H1 (cell line): ENCODE data around the gene COL25A1. TPM values are rescaled to one million over a fixed set of nuclear protein-coding genes. Genes with fewer than 3 reads are reported as not detected.

Experiments
- CTCF ChIA-PET: fragments of 300-600 bp; sonication (Branson Sonifier 250); formaldehyde crosslinking; loops from one replicate; lab custom pipeline; 2021; ENCODE audit not compliant: partially characterized antibody; lab: Charles Lee
- POLR2A ChIA-PET: fragments of 300-600 bp; sonication (Branson Sonifier 250); formaldehyde crosslinking; loops from one replicate; lab custom pipeline; 2021; ENCODE audit warnings: inconsistent platforms; ENCODE audit not compliant: partially characterized antibody; lab: Charles Lee
- DNase-seq, 2 experiments: peaks; one replicate each; pipeline versions ENCODE4 v3.0.0 to v3.0.0-alpha.2; 2010 to 2022; ENCODE audit warnings: low spot score in 2 of 2, low read depth in 1 of 2, mixed read lengths in 1 of 2
- FAIRE-seq: peaks from 2 replicates; lab custom pipeline; 2011; peaks lifted over from hg19 to GRCh38; lab: Jason Lieb, UNC
- H2AFZ ChIP-seq: 2 replicates; pipeline ENCODE4 v1.8.1; 2012; ENCODE audit warnings: low read length, inconsistent platforms
- H2AK5ac ChIP-seq: 2 replicates; pipeline ENCODE4 v1.6.1; 2013; ENCODE audit warnings: low read depth, low read length
- H2BK120ac ChIP-seq: replicated peaks from 2 replicates; pipeline ENCODE3; 2013; ENCODE audit warnings: low read depth, low read length, inconsistent platforms
- H2BK12ac ChIP-seq: 2 replicates; pipeline ENCODE4 v1.6.1; 2013; ENCODE audit warnings: low read depth, low read length
- H2BK15ac ChIP-seq: 2 replicates; pipeline ENCODE4 v1.6.1; 2013; ENCODE audit warnings: low read length
- H2BK20ac ChIP-seq: 2 replicates; pipeline ENCODE4 v1.6.1; 2013; ENCODE audit warnings: low read length
- H2BK5ac ChIP-seq: 2 replicates; pipeline ENCODE4 v1.6.1; 2013; ENCODE audit warnings: low read depth, low read length
- H3K14ac ChIP-seq: 2 replicates; pipeline ENCODE4 v1.6.1; 2013; ENCODE audit warnings: inconsistent platforms; ENCODE audit not compliant: insufficient read length
- H3K18ac ChIP-seq: 2 replicates; pipeline ENCODE4 v1.6.1; 2013; ENCODE audit warnings: low read length; ENCODE audit errors: extremely low read depth
- H3K23ac ChIP-seq: 2 replicates; pipeline ENCODE4 v1.6.1; 2013; ENCODE audit warnings: inconsistent platforms; ENCODE audit not compliant: insufficient read length
- H3K23me2 ChIP-seq: 2 replicates; pipeline ENCODE4 v1.6.1; 2013; ENCODE audit warnings: low read depth, low read length
- H3K27ac ChIP-seq: 2 replicates; pipeline ENCODE4 v1.6.1; 2011; ENCODE audit warnings: low read depth, low read length, inconsistent platforms
- H3K27me3 ChIP-seq, 4 experiments: replicated peaks in 1 of 4; 1 replicate in 1 of 4; 2 replicates in 3 of 4; pipeline versions ENCODE4 v1.6.1 to v1.8.1; 2011 to 2013; ENCODE audit warnings: low read length in 3 of 4, mild to moderate bottlenecking in 3 of 4, inconsistent platforms in 2 of 4, mixed read lengths in 2 of 4, moderate library complexity in 1 of 4; ENCODE audit not compliant: control insufficient read depth in 3 of 4, insufficient read depth in 3 of 4; ENCODE audit errors: extremely low read depth in 1 of 4
- H3K36me3 ChIP-seq, 4 experiments: 2 replicates each; pipeline versions ENCODE4 v1.6.1 to v1.8.1; 2011 to 2013; ENCODE audit warnings: mild to moderate bottlenecking in 4 of 4, low read length in 3 of 4, moderate library complexity in 2 of 4, control low read depth in 1 of 4, inconsistent platforms in 1 of 4; ENCODE audit not compliant: insufficient read depth in 4 of 4, control insufficient read depth in 2 of 4
- H3K4ac ChIP-seq: replicated peaks from 2 replicates; pipeline ENCODE3; 2013; ENCODE audit warnings: low read length, low read depth, mixed read lengths, inconsistent platforms; ENCODE audit not compliant: insufficient read length
- H3K4me1 ChIP-seq, 4 experiments: replicated peaks in 1 of 4; 1 replicate in 1 of 4; 2 replicates in 3 of 4; pipeline versions ENCODE4 v1.6.1 to v1.8.1; 2011 to 2013; ENCODE audit warnings: low read length in 3 of 4, inconsistent platforms in 2 of 4, mixed read lengths in 1 of 4; ENCODE audit not compliant: insufficient read depth in 4 of 4, control insufficient read depth in 3 of 4
- H3K4me2 ChIP-seq, 2 experiments: 2 replicates each; pipeline versions ENCODE4 v1.6.1 to v1.8.1; 2011 to 2013; ENCODE audit warnings: low read depth in 2 of 2, low read length in 2 of 2, control low read depth in 1 of 2, inconsistent platforms in 1 of 2, mild to moderate bottlenecking in 1 of 2; ENCODE audit not compliant: insufficient read depth in 1 of 2
- H3K4me3 ChIP-seq, 4 experiments: fragments of 200-600, 300-600 bp in 1 of 4; sonication (generic), shearing (Covaris generic), sonication (Bioruptor Twin) in 1 of 4; 2 replicates each; pipeline versions ENCODE4 v1.5.1 to v1.8.1; 2011 to 2016; ENCODE audit warnings: low read length in 4 of 4, low read depth in 3 of 4, control low read depth in 2 of 4, inconsistent platforms in 2 of 4, mild to moderate bottlenecking in 2 of 4, mixed read lengths in 1 of 4, moderate library complexity in 1 of 4; ENCODE audit not compliant: insufficient read depth in 2 of 4; ENCODE audit errors: extremely low read depth in 1 of 4
- H3K56ac ChIP-seq: replicated peaks from 2 replicates; pipeline ENCODE3; 2013; ENCODE audit warnings: low read depth, mild to moderate bottlenecking, mixed read lengths, low read length, inconsistent platforms; ENCODE audit not compliant: insufficient read length
- H3K79me1 ChIP-seq: 2 replicates; pipeline ENCODE4 v1.6.1; 2013; ENCODE audit warnings: low read depth, low read length, control low read depth
- H3K79me2 ChIP-seq, 2 experiments: 2 replicates each; pipeline versions ENCODE4 v1.6.1 to v1.8.1; 2012 to 2013; ENCODE audit warnings: low read length in 2 of 2, mild to moderate bottlenecking in 2 of 2, inconsistent platforms in 1 of 2; ENCODE audit not compliant: insufficient read depth in 2 of 2, control insufficient read depth in 1 of 2
- H3K9ac ChIP-seq, 4 experiments: replicated peaks in 1 of 4; 1 replicate in 1 of 4; 2 replicates in 3 of 4; pipeline versions ENCODE4 v1.6.1 to v1.8.1; 2011 to 2013; ENCODE audit warnings: low read depth in 3 of 4, low read length in 3 of 4, control low read depth in 2 of 4, mild to moderate bottlenecking in 2 of 4, moderate library complexity in 2 of 4, inconsistent platforms in 1 of 4; ENCODE audit errors: extremely low read depth in 1 of 4
- H3K9me3 ChIP-seq, 2 experiments: 2 replicates each; pipeline versions ENCODE4 v1.6.1 to v1.8.1; 2012 to 2013; ENCODE audit warnings: mild to moderate bottlenecking in 2 of 2, moderate library complexity in 2 of 2, control low read depth in 1 of 2, inconsistent platforms in 1 of 2, low read depth in 1 of 2, low read length in 1 of 2, mixed read lengths in 1 of 2; ENCODE audit not compliant: insufficient read depth in 2 of 2
- H4K20me1 ChIP-seq, 2 experiments: replicated peaks in 1 of 2; 2 replicates each; pipeline versions ENCODE3 to v1.8.1; 2011 to 2013; ENCODE audit warnings: inconsistent platforms in 2 of 2, low read length in 2 of 2, mild to moderate bottlenecking in 1 of 2; ENCODE audit not compliant: insufficient read depth in 2 of 2, control insufficient read depth in 1 of 2
- H4K5ac ChIP-seq: 2 replicates; pipeline ENCODE4 v1.6.1; 2013; ENCODE audit warnings: low read length, low read depth, mixed read lengths, inconsistent platforms; ENCODE audit not compliant: insufficient read length
- H4K8ac ChIP-seq: 2 replicates; pipeline ENCODE4 v1.8.0; 2013; ENCODE audit warnings: mild to moderate bottlenecking, moderate library complexity, low read length, inconsistent platforms; ENCODE audit not compliant: insufficient read depth; ENCODE audit errors: extremely low read depth
- H4K91ac ChIP-seq: replicated peaks from 2 replicates; pipeline ENCODE3; 2013; ENCODE audit warnings: low read length, mixed read lengths, inconsistent platforms; ENCODE audit not compliant: insufficient read length
- ATF2 ChIP-seq: IDR thresholded peaks from 2 replicates; pipeline ENCODE4 v1.6.1; 2012; ENCODE audit warnings: low read length, inconsistent platforms
- CBX5 ChIP-seq: fragments of 300-800, 300-1000 bp; sonication (generic); IDR thresholded peaks from 2 replicates; pipeline ENCODE4 v1.7.1; 2016; ENCODE audit warnings: antibody characterized with exemption, low read length, low read depth
- CBX8 ChIP-seq: fragments of 300-800, 300-1000 bp; sonication (generic); IDR thresholded peaks from 2 replicates; pipeline ENCODE4 v1.7.1; 2016; ENCODE audit warnings: low read depth, low read length, borderline replicate concordance
- CEBPB ChIP-seq: IDR thresholded peaks from 2 replicates; pipeline ENCODE4 v1.6.1; 2012; ENCODE audit warnings: low read depth, low read length
- EGR1 ChIP-seq: IDR thresholded peaks from 2 replicates; pipeline ENCODE4 v1.6.1; 2011; ENCODE audit warnings: low read depth, low read length, borderline replicate concordance
- FOSL1 ChIP-seq: IDR thresholded peaks from 2 replicates; pipeline ENCODE4 v1.6.1; 2011; ENCODE audit warnings: mild to moderate bottlenecking, low read depth, low read length, moderate library complexity; ENCODE audit not compliant: insufficient read depth
- GTF2F1 ChIP-seq: IDR thresholded peaks from 2 replicates; pipeline ENCODE4 v1.6.1; 2012; ENCODE audit warnings: low read depth, low read length, improper control_type of control experiment, borderline replicate concordance
- NANOG ChIP-seq: IDR thresholded peaks from 2 replicates; pipeline ENCODE4 v1.6.1; 2011; ENCODE audit warnings: low read length, low read depth, mild to moderate bottlenecking, inconsistent platforms; ENCODE audit not compliant: insufficient read depth, poor library complexity, severe bottlenecking
- PHF8 ChIP-seq: fragments of 200-600 bp; sonication (generic); conservative IDR thresholded peaks from 2 replicates; pipeline ENCODE4 v1.7.1; 2012; ENCODE audit warnings: low read depth, mild to moderate bottlenecking, inconsistent platforms, low read length, moderate library complexity
- SIN3A ChIP-seq, 2 experiments: IDR thresholded peaks in 1 of 2; conservative IDR thresholded peaks in 1 of 2; 2 replicates each; pipeline ENCODE4 v1.6.1; 2011 to 2012; ENCODE audit warnings: low read length in 2 of 2, improper control_type of control experiment in 1 of 2, low read depth in 1 of 2, mild to moderate bottlenecking in 1 of 2
- SP2 ChIP-seq: IDR thresholded peaks from 2 replicates; pipeline ENCODE4 v1.6.1; 2012; ENCODE audit warnings: mild to moderate bottlenecking, low read length, inconsistent platforms
- TAF1 ChIP-seq: IDR thresholded peaks from 2 replicates; pipeline ENCODE4 v1.6.1; 2011; ENCODE audit warnings: mild to moderate bottlenecking, low read depth, low read length
- ZNF274 ChIP-seq: IDR thresholded peaks from 2 replicates; pipeline ENCODE4 v1.7.0; 2012; ENCODE audit warnings: low read length, borderline replicate concordance; ENCODE audit errors: extremely low read depth
- WGBS, 2 experiments: shearing (Covaris generic) in 1 of 2; methylation state at CpG; one replicate each; pipeline versions ENCODE4 v1.1.6 to v1.1.7; 2013 to 2015; ENCODE audit warnings: low lambda C conversion rate in 2 of 2, mixed read lengths in 2 of 2, inconsistent platforms in 1 of 2, low coverage in 1 of 2, missing lambda C conversion rate in 1 of 2; ENCODE audit not compliant: insufficient replicate concordance in 2 of 2, insufficient coverage in 1 of 2, insufficient read length in 1 of 2; ENCODE audit errors: extremely low coverage in 1 of 2, missing lambda C conversion rate in 1 of 2; 5-methylcytosine and 5-hydroxymethylcytosine counted together
- polyA plus RNA-seq, 7 experiments: library from polyadenylated mRNA; depleted of rRNA in 3 of 7; stranded (reverse) in 5 of 7; unstranded in 2 of 7; fragments of >200 nt in 5 of 7; fragments of 200-250 nt in 2 of 7; gene quantifications; 1 replicate in 5 of 7; 2 replicates in 1 of 7; 4 replicates in 1 of 7; pipeline versions ENCODE4 v1.2.1 to v1.2.3, GENCODE V29; 2011 to 2013; ENCODE audit warnings: missing spikeins in 2 of 7, mixed read lengths in 2 of 7
- total RNA-seq: library from RNA; stranded (reverse); fragmentation: NEBNext Ultra II Directional; extraction: Animal tissue kit (Norgen Biotek cat#: 25700); gene quantifications from 2 replicates; pipeline ENCODE4 v1.2.1, GENCODE V29; 2021

Gene COL25A1
- total and polyA plus RNA-seq, 2 of the 8 experiments (the other 6 are each of a cell fraction or from before 2014, with no cell fraction given), result 1.1 to 8.3 TPM

- H3K4me3 ChIP-seq, result no peak overlapping the region
- no peak overlapping the region for H3K4me2 ChIP-seq
- no peak overlapping the region for H3K23ac ChIP-seq
- H3K56ac ChIP-seq, result no peak overlapping the region
- H2BK15ac ChIP-seq, result no peak overlapping the region
- H3K4me1 ChIP-seq, result no peaks in the 10 kb centered on the region
- no peak overlapping the region for H3K27ac ChIP-seq
- no peaks in the 10 kb centered on the region for H3K9me3 ChIP-seq
- no peak overlapping the region for H2BK120ac ChIP-seq
- no peak overlapping the region for H4K91ac ChIP-seq
- H3K27me3 ChIP-seq, result no peaks in the 10 kb centered on the region
- CTCF ChIA-PET, result no interaction called here
- H3K23me2 ChIP-seq, result no peaks in the 10 kb centered on the region; the same call in 1 of the 2 replicates
- H3K79me1 ChIP-seq, result no peaks in the 10 kb centered on the region
- 88% methylated on average over 1 of the region's 1 CpG; no CpG with 5 or more reads in 1 of the 2 experiments for WGBS, 2 experiments
- H4K8ac ChIP-seq, result no peak overlapping the region
- no peak overlapping the region for H2BK20ac ChIP-seq
- DNase-seq, result no peak
- H3K9ac ChIP-seq, result no peak overlapping the region
- no peak overlapping the region for H2AK5ac ChIP-seq
- no peak overlapping the region for H4K5ac ChIP-seq
- H3K18ac ChIP-seq, result no peak overlapping the region
- no peaks in the 10 kb centered on the region for H4K20me1 ChIP-seq
- H3K4ac ChIP-seq, result no peak overlapping the region
- POLR2A ChIA-PET, result no interaction called here
- H2AFZ ChIP-seq, result no peak overlapping the region
- no peaks in the 10 kb centered on the region for H3K36me3 ChIP-seq
- H3K79me2 ChIP-seq, result no peaks in the 10 kb centered on the region
- H2BK12ac ChIP-seq, result no peak overlapping the region
- no peak for FAIRE-seq
- no peak overlapping the region for H3K14ac ChIP-seq
- no peak overlapping the region for H2BK5ac ChIP-seq
- no peak for TF ChIP-seq CBX8
- TF ChIP-seq FOSL1, result no peak
- TF ChIP-seq SP2, result no peak
- no peak for TF ChIP-seq CEBPB
- no peak for TF ChIP-seq CBX5
- TF ChIP-seq SIN3A (conservative IDR thresholded peaks at IDR 0.05 in 1 of 2, IDR thresholded peaks at IDR 0.05 in 1 of 2; ENCODE audit: low read depth in 1 of 2, low read length in 2 of 2), result no peak
- TF ChIP-seq GTF2F1, result no peak
- no peak for TF ChIP-seq EGR1
- TF ChIP-seq ATF2, result no peak
- TF ChIP-seq PHF8, result no peak
- TF ChIP-seq ZNF274, result no peak
- no peak for TF ChIP-seq TAF1
- TF ChIP-seq NANOG, result no peak
Observed at GRCh38 chr4:109231331-109231730, 71.1 kb downstream of the COL25A1 start.
